ENCODE measurements around the gene CHSY1. TPM values are rescaled to one million over a fixed set of nuclear protein-coding genes. Genes with fewer than 3 reads are reported as not detected.

Gene CHSY1
- total RNA-seq, 2 experiments from 2014 or later, result 5.0 to 14.3 TPM

GRCh38 chr15:101221902-101222301, 29.9 kb downstream of the CHSY1 start:
- H3K4me1 ChIP-seq (ENCODE audit: insufficient read depth, low read length, poor library complexity, severe bottlenecking), result no peaks in the 10 kb centered on the region
- ChIA-PET CTCF (ENCODE audit: unreplicated experiment) (no interaction called here), POLR2A (no interaction called here)
- H3K36me3 ChIP-seq (ENCODE audit: insufficient read depth, low read length), result no peaks in the 10 kb centered on the region
- BruUV-seq (replicated peaks), result no TSS peak
- no peak overlapping the region for H3K4me3 ChIP-seq (ENCODE audit: low read depth, low read length, poor library complexity, severe bottlenecking)
- H2AFZ ChIP-seq (ENCODE audit: low read length), result no peak overlapping the region
- TF ChIP-seq, protein P1, sequence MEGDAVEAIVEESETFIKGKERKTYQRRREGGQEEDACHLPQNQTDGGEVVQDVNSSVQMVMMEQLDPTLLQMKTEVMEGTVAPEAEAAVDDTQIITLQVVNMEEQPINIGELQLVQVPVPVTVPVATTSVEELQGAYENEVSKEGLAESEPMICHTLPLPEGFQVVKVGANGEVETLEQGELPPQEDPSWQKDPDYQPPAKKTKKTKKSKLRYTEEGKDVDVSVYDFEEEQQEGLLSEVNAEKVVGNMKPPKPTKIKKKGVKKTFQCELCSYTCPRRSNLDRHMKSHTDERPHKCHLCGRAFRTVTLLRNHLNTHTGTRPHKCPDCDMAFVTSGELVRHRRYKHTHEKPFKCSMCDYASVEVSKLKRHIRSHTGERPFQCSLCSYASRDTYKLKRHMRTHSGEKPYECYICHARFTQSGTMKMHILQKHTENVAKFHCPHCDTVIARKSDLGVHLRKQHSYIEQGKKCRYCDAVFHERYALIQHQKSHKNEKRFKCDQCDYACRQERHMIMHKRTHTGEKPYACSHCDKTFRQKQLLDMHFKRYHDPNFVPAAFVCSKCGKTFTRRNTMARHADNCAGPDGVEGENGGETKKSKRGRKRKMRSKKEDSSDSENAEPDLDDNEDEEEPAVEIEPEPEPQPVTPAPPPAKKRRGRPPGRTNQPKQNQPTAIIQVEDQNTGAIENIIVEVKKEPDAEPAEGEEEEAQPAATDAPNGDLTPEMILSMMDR (conservative IDR thresholded peaks at IDR 0.05; ENCODE audit: low read length), result no peak
- no peak for TF ChIP-seq EZH2phosphoT487 (IDR thresholded peaks at IDR 0.05; ENCODE audit: borderline replicate concordance, low read depth, low read length)
- H3K9me2 ChIP-seq (ENCODE audit: insufficient read depth, low read length), result no peaks in the 10 kb centered on the region
- no peak overlapping the region for H3K4me2 ChIP-seq (ENCODE audit: low read length)
- H3K27ac ChIP-seq (ENCODE audit: low read depth, low read length, poor library complexity, severe bottlenecking), result no peak overlapping the region
- H4K20me1 ChIP-seq (ENCODE audit: insufficient read depth, low read length), result no peaks in the 10 kb centered on the region
- no peaks in the 10 kb centered on the region for H3K9me3 ChIP-seq (ENCODE audit: low read length)
- intact Hi-C loops (cut with micrococcal nuclease; ENCODE audit: unreplicated experiment), result no loop called here
- DNase-seq (ENCODE audit: low spot score), result no peak
- H3K79me2 ChIP-seq (ENCODE audit: insufficient read depth, low read depth, low read length), result no peaks in the 10 kb centered on the region

DNA sequence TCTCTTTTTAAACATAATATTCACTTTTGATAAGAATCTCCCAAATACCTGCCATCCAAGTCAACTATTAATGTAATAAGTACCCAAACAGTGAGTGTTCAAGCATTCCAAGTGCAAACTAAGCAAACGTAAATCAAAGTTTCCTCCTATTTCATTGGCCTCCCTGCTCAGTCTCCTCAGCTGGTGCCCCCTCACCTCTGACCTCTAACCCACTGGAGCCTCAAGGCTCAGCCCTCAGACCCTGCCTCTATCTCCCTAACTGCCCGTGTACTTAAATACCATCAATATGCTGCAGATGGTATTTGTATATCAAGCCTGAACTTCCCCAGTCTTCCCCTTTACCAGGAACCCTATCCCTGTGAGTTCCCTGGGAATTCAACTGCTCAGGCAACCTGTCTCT, 31.8 kb downstream of the CHSY1 start:
- Histone ChIP-seq H3K27ac (ENCODE audit: low read depth, low read length, poor library complexity, severe bottlenecking) (no peak overlapping the region), H3K9me2 (ENCODE audit: insufficient read depth, low read length) (no peaks in the 10 kb centered on the region), H2AFZ (ENCODE audit: low read length) (no peak overlapping the region), H3K79me2 (ENCODE audit: insufficient read depth, low read depth, low read length) (no peaks in the 10 kb centered on the region), H4K20me1 (ENCODE audit: insufficient read depth, low read length) (no peaks in the 10 kb centered on the region), H3K4me2 (ENCODE audit: low read length) (no peak overlapping the region), H3K9me3 (ENCODE audit: low read length) (no peaks in the 10 kb centered on the region), H3K4me1 (ENCODE audit: insufficient read depth, low read length, poor library complexity, severe bottlenecking) (no peaks in the 10 kb centered on the region), H3K4me3 (ENCODE audit: low read depth, low read length, poor library complexity, severe bottlenecking) (no peak overlapping the region), H3K36me3 (ENCODE audit: insufficient read depth, low read length) (no peaks in the 10 kb centered on the region)
- CTCF ChIA-PET (ENCODE audit: unreplicated experiment), result no interaction called here
- DNase-seq (ENCODE audit: low spot score), result no peak
- TF ChIP-seq EZH2phosphoT487 (IDR thresholded peaks at IDR 0.05; ENCODE audit: borderline replicate concordance, low read depth, low read length), result no peak
- TF ChIP-seq, protein P1 (conservative IDR thresholded peaks at IDR 0.05; ENCODE audit: low read length), result no peak
- POLR2A ChIA-PET, result no interaction called here
- intact Hi-C loops (cut with micrococcal nuclease; ENCODE audit: unreplicated experiment), result no loop called here
- no TSS peak for BruUV-seq (replicated peaks)

GRCh38 chr15:101219441-101219840, 32.4 kb downstream of the CHSY1 start:
- intact Hi-C loops (cut with micrococcal nuclease; ENCODE audit: unreplicated experiment), result no loop called here
- BruUV-seq (replicated peaks), result no TSS peak
- Histone ChIP-seq H3K4me3 (ENCODE audit: low read depth, low read length, poor library complexity, severe bottlenecking) (no peak overlapping the region), H3K27ac (ENCODE audit: low read depth, low read length, poor library complexity, severe bottlenecking) (no peak overlapping the region), H3K36me3 (ENCODE audit: insufficient read depth, low read length) (no peaks in the 10 kb centered on the region), H4K20me1 (ENCODE audit: insufficient read depth, low read length) (no peaks in the 10 kb centered on the region), H3K9me2 (ENCODE audit: insufficient read depth, low read length) (no peaks in the 10 kb centered on the region), H3K9me3 (ENCODE audit: low read length) (no peaks in the 10 kb centered on the region), H3K79me2 (ENCODE audit: insufficient read depth, low read depth, low read length) (no peaks in the 10 kb centered on the region), H3K4me2 (ENCODE audit: low read length) (no peak overlapping the region), H3K4me1 (ENCODE audit: insufficient read depth, low read length, poor library complexity, severe bottlenecking) (no peaks in the 10 kb centered on the region), H2AFZ (ENCODE audit: low read length) (no peak overlapping the region)
- ChIA-PET POLR2A (no interaction called here), CTCF (ENCODE audit: unreplicated experiment) (no interaction called here)
- TF ChIP-seq EZH2phosphoT487 (IDR thresholded peaks at IDR 0.05; ENCODE audit: borderline replicate concordance, low read depth, low read length), result no peak
- TF ChIP-seq, protein P1 (conservative IDR thresholded peaks at IDR 0.05; ENCODE audit: low read length), result no peak
- no peak for DNase-seq (ENCODE audit: low spot score)
